Suprapubic skin (tissue), 4 donors: ENCODE results near the gene RUNX3.

Experiments used
- CTCF ChIP-seq, 2 donors: fragments of 200-600 bp in 1 of 2; fragments of 450-650 bp in 1 of 2; sonication (generic) in 1 of 2; IDR thresholded peaks; one replicate each; pipeline ENCODE4 v1.5.1; 2016 to 2019; ENCODE audit warnings: antibody characterized with exemption in 2 of 2, mild to moderate bottlenecking in 1 of 2, moderate library complexity in 1 of 2
- EP300 ChIP-seq: sonication (generic); formaldehyde crosslinking; IDR thresholded peaks from one replicate; pipeline ENCODE4 v1.6.1; 2017; ENCODE audit warnings: antibody characterized with exemption
- POLR2A ChIP-seq, 2 donors: fragments of 450-650 bp; IDR thresholded peaks; one replicate each; pipeline ENCODE4 v1.6.1; 2017; ENCODE audit warnings: antibody characterized with exemption in 2 of 2, mild to moderate bottlenecking in 2 of 2, moderate library complexity in 2 of 2
- POLR2AphosphoS5 ChIP-seq, 3 donors: sonication (generic); formaldehyde crosslinking; IDR thresholded peaks; one replicate each; pipeline ENCODE4 v1.6.1; 2017; ENCODE audit warnings: antibody characterized with exemption in 3 of 3

GRCh38 chr1:24912376-24913273 is 17.5 kb downstream of the RUNX3 start:
- TF ChIP-seq CTCF (IDR thresholded peaks at IDR 0.05) (no peak), POLR2A (IDR thresholded peaks at IDR 0.05) (no peak), EP300 (no peak), POLR2AphosphoS5 (IDR thresholded peaks at IDR 0.05) (no peak)
